ENCODE results near the gene RBPMS2. TPM values are rescaled to one million over a fixed set of nuclear protein-coding genes. Genes with fewer than 3 reads are reported as not detected.

Gene RBPMS2
- not detected in 2 replicates for total RNA-seq

GRCh38 chr15:64775551-64776401, at the start of gene RBPMS2:
RBPMS2 (minus strand) TSS chr15:64775589; CDS start chr15:64775319, 270 bp downstream.

Other genes with a start within 250 kb of the RBPMS2 start
- 5.0 and 19.1 TPM in 2 replicates for gene PIF1, start 50.1 kb upstream of the RBPMS2 start, total RNA-seq
- gene PLEKHO2, start 66.3 kb upstream of the RBPMS2 start, total RNA-seq, result 56.1 and 107 TPM in 2 replicates
- gene ANKDD1A, start 136.3 kb upstream of the RBPMS2 start, total RNA-seq, result 9.2 and 19.0 TPM in 2 replicates
- 99.6 and 106 TPM in 2 replicates for gene SPG21, start 214.3 kb upstream of the RBPMS2 start, total RNA-seq